Urothelium cell line (cell line): ENCODE data around the gene LAX1.
"Not testable (repeated sequence)": the region's sequence is repeated elsewhere in the genome, so short reads cannot be mapped to it uniquely, and the experiment has no call there.

ENCODE experiments used
- DNase-seq: peaks from one replicate; pipeline ENCODE4 v3.0.0; 2011; ENCODE audit warnings: low spot score, mixed read lengths
- FAIRE-seq: peaks from 2 replicates; lab custom pipeline; 2011; peaks lifted over from hg19 to GRCh38; lab: Jason Lieb, UNC

The LAX1 gene, protein sequence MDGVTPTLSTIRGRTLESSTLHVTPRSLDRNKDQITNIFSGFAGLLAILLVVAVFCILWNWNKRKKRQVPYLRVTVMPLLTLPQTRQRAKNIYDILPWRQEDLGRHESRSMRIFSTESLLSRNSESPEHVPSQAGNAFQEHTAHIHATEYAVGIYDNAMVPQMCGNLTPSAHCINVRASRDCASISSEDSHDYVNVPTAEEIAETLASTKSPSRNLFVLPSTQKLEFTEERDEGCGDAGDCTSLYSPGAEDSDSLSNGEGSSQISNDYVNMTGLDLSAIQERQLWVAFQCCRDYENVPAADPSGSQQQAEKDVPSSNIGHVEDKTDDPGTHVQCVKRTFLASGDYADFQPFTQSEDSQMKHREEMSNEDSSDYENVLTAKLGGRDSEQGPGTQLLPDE

GRCh38 chr1:203765029-203765837 lies at the start of gene LAX1:
Gene LAX1 (plus strand): TSS chr1:203765183. CDS start chr1:203765566, 383 bp downstream.
- no peak for FAIRE-seq
- DNase-seq: no peak

- FAIRE-seq (no peak), DNase-seq (no peak)
Measured at GRCh38 chr1:203717120-203717519, 47.9 kb upstream of the LAX1 start.

GRCh38 chr1:203720242-203720641 lies 44.7 kb upstream of the LAX1 start:
- no peak for FAIRE-seq
- DNase-seq: no peak

DNA sequence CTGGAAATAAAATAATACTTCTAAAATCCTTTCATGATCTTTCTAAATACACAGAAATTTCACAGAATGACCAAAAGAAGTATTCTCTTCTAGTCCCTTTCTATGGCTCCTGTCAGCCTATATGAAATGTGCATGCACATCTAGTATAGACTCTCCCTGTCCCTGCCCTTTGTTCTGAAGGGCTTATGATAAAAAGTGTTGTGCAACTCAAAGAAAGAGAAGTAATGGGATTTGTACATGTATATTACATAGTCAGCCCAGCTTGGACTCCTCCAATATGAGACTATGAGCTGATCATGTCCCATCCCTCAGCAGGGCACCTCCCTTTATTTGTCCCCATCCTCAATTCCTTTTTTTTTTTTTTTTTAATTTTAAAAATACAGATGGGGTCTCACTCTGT lies 42.1 kb upstream of the LAX1 start:
- no peak for DNase-seq
- FAIRE-seq: no peak

- DNase-seq (no peak), FAIRE-seq (no peak)
Measured at GRCh38 chr1:203726417-203726867, 38.5 kb upstream of the LAX1 start.

DNA sequence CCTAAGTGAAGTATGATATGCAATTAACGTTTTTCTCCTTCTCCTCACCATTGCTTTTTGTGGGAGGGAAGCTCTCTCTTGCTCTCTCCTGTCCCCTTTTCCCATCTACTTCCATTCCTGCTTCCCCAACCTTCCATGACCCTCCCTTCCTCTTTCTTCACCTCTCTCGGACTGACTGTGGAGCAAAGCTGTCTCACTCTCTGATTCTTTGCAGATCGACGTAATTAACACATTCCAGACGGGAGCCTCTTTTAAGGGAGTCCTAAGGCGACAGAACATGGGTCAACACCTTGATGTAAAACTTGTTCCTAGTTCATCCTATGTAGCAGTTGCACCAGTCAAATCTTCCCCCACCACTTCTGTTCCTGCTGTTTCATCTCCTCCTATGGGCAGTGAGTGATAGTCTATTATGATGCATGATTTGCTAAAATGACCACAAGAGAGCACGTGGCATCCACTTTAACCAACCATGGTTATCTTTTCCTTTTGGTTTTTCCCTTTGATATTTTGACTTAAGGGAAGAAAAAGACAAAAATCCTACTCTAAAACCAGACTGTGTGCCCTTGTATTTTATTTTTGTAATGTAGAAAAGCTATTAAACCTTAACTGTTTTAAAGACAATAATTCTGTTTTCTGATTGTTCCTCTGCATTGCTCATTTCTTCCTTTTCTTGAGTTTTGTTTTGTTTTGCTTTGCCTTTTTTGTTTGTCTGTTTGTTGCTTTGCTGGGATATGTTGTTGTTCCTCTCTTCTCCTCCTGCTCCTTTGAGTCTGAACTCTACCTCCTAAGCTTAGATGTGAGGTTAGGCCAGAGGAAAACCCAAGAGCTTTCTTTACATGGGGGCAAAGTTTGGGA lies 31.7 kb upstream of the LAX1 start:
- FAIRE-seq: no peak
- no peak for DNase-seq

DNA sequence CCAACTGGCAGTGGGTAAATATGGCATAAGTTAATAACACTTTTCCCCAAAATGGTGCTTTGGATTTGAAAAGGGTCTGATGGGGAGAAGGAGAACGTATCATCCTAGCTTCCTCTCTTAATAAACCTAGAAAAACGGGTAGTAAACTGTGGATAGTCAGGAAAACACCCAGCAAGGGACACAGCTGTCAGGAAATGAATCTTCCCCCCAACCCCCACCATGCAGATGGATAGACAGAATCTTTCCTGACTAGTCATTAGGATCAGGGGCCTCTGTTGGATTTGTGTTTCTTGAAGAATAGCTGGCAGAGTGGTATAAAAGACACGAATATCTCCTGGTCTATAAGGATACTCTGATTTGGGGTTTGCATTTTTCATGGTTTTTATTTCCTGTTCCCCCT lies 22.5 kb upstream of the LAX1 start:
- DNase-seq: no peak
- no peak for FAIRE-seq

GRCh38 chr1:203743091-203743571 lies 21.9 kb upstream of the LAX1 start:
- DNase-seq (no peak), FAIRE-seq (no peak)

- DNase-seq: no peak
- no peak for FAIRE-seq
Measured at GRCh38 chr1:203744075-203744972, 20.7 kb upstream of the LAX1 start.

DNA sequence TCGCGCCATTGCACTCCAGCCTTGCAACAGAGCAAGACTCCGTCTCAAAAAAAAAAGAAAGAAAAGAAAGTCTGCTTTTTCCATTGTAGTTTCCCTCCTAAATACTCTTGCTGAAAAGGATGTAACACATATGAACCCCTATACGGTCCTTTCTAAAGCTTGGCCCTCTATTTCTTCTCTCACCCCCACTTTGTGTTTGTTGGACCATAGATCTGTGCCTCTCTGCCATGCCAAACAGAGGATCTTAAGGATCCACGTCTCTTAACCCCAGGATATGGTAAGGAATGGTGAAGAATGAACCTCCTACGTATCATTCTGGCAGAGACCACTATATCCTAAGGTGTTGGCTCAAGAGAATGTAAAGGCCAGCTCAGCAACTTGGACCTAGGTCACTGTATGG lies 18.7 kb upstream of the LAX1 start:
- no peak for DNase-seq
- FAIRE-seq: no peak

- DNase-seq (peak; percentile 39), FAIRE-seq (no peak)
Measured at GRCh38 chr1:203751051-203751450, 13.9 kb upstream of the LAX1 start.

GRCh38 chr1:203751618-203752361 lies 13.2 kb upstream of the LAX1 start:
- not testable (repeated sequence) for DNase-seq, FAIRE-seq

DNA sequence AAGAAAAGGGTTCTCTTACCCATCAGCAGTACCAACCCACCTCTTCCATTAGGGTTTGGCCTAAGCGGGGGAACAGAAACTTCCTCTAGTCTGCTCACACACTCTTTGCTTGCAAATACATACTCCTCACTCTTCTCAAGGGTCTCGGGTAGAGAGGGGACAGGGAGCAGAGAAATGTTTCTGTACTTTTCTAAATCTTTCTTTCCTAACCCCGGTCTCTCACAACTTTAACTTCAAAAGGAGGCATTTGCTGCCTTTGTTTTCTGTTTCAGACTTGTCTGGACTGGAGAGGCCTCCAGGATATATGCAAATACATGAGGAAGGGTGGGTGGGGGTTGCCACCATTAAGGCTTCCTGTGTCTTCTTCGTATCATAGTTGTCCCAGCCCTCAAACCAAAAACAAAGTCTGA lies 10.5 kb upstream of the LAX1 start:
- FAIRE-seq (no peak), DNase-seq (no peak)

- FAIRE-seq (no peak), DNase-seq (no peak)
Measured at GRCh38 chr1:203756036-203756435, 8.9 kb upstream of the LAX1 start.

- not testable (repeated sequence) for FAIRE-seq, DNase-seq
Measured at GRCh38 chr1:203758749-203759148, 6.2 kb upstream of the LAX1 start.

- FAIRE-seq: no peak
- no peak for DNase-seq
Measured at GRCh38 chr1:203760506-203760905, 4.5 kb upstream of the LAX1 start.

- not testable (repeated sequence) for DNase-seq, FAIRE-seq
Measured at GRCh38 chr1:203761958-203762357, 3.0 kb upstream of the LAX1 start.

DNA sequence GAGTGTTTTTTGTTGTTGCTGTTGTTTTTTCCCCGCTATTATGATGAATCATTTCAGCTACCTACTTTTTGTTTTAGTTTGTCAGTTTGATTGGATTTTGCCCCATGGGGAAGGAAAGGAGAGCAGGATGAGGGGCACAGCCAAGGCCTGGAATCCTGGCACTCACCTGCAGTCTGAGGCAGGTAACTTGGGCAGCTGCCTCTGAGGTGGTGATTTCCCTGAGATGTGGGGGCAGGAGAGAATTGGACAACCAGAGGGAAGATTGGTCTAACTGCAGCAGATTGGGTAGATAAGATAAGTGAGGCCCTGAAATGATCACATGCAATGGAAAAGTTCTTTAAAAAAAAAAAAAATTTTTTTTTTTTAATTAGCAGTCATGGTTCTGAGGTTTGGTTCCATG lies 1.5 kb upstream of the LAX1 start:
- DNase-seq: no peak
- no peak for FAIRE-seq
